ENCODE results near the gene FHOD3. TPM values are rescaled to one million over a fixed set of nuclear protein-coding genes. Genes with fewer than 3 reads are reported as not detected.

FHOD3 gene
- total RNA-seq, 4 donors from 2014 or later = 24.1 to 51.4 (median 33.8) TPM

DNA sequence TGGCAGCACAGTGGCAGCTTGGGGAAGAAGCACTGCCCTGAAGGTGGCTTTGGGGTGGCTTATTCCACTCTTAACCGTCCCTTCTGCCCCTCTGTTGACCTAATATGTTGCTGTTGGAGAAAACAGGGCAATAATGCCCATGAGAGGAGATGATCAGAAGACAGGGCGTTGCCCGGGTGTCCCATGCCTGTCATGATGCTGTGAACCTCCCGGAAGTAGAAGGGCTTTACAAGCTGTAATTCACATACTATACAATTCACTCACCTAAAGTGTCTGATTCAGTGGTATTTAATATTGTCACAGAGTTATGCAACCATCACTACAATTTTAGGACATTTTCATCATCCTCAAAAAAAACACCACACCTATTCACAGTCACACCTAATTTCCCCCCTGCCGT is 112.3 kb downstream of the FHOD3 start:
- 57% methylated on average over 4 of the region's 5 CpGs for WGBS
- H3K27ac ChIP-seq (replicated peaks in 1 of 4) = no peak overlapping the region
- intact Hi-C loops (cut with DNase I) = loop anchor here (10.0 kb wide), 1 partner anchor 115 kb away; the partner anchor contains the start of gene FHOD3

DNA sequence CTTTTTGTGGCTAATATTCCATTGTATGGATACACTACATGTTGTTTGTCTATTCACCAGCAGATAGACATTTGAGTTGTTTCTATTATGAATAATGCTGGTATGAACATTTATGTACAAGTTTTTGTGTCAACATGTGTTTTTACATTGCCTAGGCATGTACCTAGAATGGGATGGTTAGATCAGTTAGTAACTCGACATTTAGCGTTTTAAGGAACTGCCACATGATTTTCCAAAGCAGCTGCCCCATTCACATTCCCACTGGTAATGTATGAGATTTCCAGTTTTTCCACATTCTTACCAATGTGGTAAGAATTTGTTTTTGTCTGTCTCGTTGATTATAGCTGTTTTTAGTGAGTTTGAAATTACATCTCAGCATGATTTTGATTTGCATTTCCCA is 112.8 kb downstream of the FHOD3 start:
- Histone ChIP-seq H3K9me3 (no peaks in the 10 kb centered on the region), H3K27ac (replicated peaks in 1 of 4) (no peak overlapping the region), H3K36me3 (no peaks in the 10 kb centered on the region), H3K27me3 (no peaks in the 10 kb centered on the region), H3K4me1 (peaks cover 0 to 11% (median 4%) of the 10 kb centered on the region in 4 donors), H3K4me3 (no peak overlapping the region)
- WGBS = 97% methylated on average over 3 of the region's 3 CpGs
- intact Hi-C loops (cut with DNase I) = loop anchor here (10.0 kb wide), 1 partner anchor 116 kb away; the partner anchor contains the start of gene FHOD3
- DNase-seq (ENCODE audit: extremely low spot score) = no peak
- TF ChIP-seq EP300 (IDR thresholded peaks at IDR 0.05) (no peak), POLR2A (IDR thresholded peaks at IDR 0.05; ENCODE audit: low read depth) (no peak), POLR2AphosphoS5 (IDR thresholded peaks at IDR 0.05) (no peak)

More for the DNA sequence above, 112.3 kb downstream of the FHOD3 start:
- Histone ChIP-seq H3K36me3 (no peaks in the 10 kb centered on the region), H3K4me3 (no peak overlapping the region), H3K4me1 (peaks cover 0 to 7% (median 0%) of the 10 kb centered on the region in 4 donors), H3K27me3 (no peaks in the 10 kb centered on the region), H3K9me3 (no peaks in the 10 kb centered on the region)
- peak; percentile 85 for DNase-seq (ENCODE audit: extremely low spot score)
- no peak for TF ChIP-seq POLR2AphosphoS5 (IDR thresholded peaks at IDR 0.05)
- no peak for TF ChIP-seq EP300 (IDR thresholded peaks at IDR 0.05)
- TF ChIP-seq, protein P1, sequence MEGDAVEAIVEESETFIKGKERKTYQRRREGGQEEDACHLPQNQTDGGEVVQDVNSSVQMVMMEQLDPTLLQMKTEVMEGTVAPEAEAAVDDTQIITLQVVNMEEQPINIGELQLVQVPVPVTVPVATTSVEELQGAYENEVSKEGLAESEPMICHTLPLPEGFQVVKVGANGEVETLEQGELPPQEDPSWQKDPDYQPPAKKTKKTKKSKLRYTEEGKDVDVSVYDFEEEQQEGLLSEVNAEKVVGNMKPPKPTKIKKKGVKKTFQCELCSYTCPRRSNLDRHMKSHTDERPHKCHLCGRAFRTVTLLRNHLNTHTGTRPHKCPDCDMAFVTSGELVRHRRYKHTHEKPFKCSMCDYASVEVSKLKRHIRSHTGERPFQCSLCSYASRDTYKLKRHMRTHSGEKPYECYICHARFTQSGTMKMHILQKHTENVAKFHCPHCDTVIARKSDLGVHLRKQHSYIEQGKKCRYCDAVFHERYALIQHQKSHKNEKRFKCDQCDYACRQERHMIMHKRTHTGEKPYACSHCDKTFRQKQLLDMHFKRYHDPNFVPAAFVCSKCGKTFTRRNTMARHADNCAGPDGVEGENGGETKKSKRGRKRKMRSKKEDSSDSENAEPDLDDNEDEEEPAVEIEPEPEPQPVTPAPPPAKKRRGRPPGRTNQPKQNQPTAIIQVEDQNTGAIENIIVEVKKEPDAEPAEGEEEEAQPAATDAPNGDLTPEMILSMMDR (IDR thresholded peaks at IDR 0.05) = no peak
- no peak for TF ChIP-seq POLR2A (IDR thresholded peaks at IDR 0.05; ENCODE audit: low read depth)

DNA sequence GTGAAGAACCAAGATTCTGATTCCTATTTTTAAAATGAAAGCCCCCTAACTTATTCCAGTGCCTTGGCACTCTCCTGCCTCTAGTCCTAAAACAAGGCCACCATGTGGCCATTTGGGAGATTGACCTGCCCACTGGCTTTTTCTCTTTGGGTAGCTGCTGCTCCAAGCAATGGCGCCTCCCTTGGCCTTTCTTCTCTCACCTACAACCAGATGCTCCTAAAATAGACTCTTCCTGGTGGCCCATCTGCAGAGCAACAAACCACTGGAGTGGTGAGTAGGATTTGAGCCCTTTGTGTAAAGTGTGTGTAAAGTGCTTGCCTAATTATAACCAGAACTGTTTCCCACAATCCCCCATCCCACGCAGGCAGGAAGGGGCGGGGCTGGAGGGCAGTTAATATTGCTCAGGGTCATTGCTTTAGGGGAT is 114.2 kb downstream of the FHOD3 start:
- Histone ChIP-seq H3K9me3 (no peaks in the 10 kb centered on the region), H3K4me1 (peaks cover 5 to 12% (median 8%) of the 10 kb centered on the region in 4 donors), H3K36me3 (no peaks in the 10 kb centered on the region), H3K27ac (replicated peaks in 1 of 4) (no peak overlapping the region), H3K4me3 (no peak overlapping the region), H3K27me3 (no peaks in the 10 kb centered on the region)
- TF ChIP-seq POLR2AphosphoS5 (IDR thresholded peaks at IDR 0.05) (no peak), EP300 (IDR thresholded peaks at IDR 0.05) (no peak), POLR2A (IDR thresholded peaks at IDR 0.05; ENCODE audit: low read depth) (no peak)
- TF ChIP-seq, protein P1 (IDR thresholded peaks at IDR 0.05) = no peak
- intact Hi-C loops (cut with DNase I) = loop anchor here (10.0 kb wide), 1 partner anchor 117 kb away; the partner anchor contains the start of gene FHOD3
- peak; percentile 66 for DNase-seq (ENCODE audit: extremely low spot score)
- WGBS = 75% methylated on average over 3 of the region's 3 CpGs

DNA sequence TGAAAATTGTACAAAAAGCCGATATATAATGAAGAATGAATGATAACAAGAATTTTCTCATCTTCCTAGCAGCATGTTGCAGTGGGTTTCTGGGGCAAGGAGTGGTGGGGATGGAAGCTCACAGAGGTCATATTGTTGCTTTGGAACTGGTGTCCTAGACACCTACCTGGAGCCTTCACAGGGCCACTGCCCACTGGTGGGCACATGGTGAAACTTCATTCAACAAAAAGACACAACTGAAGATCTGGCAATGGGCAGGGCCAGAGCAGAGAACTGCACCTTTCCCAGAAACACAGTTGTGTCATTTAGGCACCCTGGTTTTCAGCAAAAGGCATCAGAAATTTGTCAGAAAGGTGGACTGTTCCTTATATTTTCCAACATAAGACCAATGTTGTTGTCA is 115.3 kb downstream of the FHOD3 start:
- Histone ChIP-seq H3K27me3 (no peaks in the 10 kb centered on the region), H3K9me3 (no peaks in the 10 kb centered on the region), H3K36me3 (no peaks in the 10 kb centered on the region), H3K4me1 (peaks cover 5 to 12% (median 8%) of the 10 kb centered on the region in 4 donors), H3K4me3 (no peak overlapping the region), H3K27ac (replicated peaks in 1 of 4) (no peak overlapping the region)
- TF ChIP-seq POLR2AphosphoS5 (IDR thresholded peaks at IDR 0.05) (no peak), EP300 (IDR thresholded peaks at IDR 0.05) (no peak), POLR2A (IDR thresholded peaks at IDR 0.05; ENCODE audit: low read depth) (no peak)
- TF ChIP-seq, protein P1 (IDR thresholded peaks at IDR 0.05) = peak in 1 of 3 experiments; percentile 7
- intact Hi-C loops (cut with DNase I) = loop anchor here (10.0 kb wide), 1 partner anchor 118 kb away; the partner anchor contains the start of gene FHOD3
- WGBS = 93% methylated on average over 1 of the region's 1 CpG
- no peak for DNase-seq (ENCODE audit: extremely low spot score)

DNA sequence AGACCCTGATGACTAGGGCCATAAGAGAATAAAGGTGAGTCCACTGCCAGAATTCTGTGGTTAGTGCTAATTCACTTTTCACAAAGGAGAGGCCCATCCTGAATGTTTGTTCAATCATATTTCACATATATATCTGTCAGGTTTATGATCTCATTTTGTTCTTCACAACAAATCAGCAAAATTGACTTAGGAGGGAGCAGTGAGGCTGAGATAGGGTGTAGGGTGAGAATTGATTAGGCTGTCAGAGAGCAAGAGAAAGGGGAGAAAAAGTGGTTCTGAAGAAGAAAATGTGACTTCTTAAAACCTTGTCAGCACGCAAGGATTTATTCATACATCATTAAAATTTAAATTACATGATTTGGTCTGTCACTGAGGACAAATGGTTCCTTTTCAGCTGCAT is 117.7 kb downstream of the FHOD3 start:
- Histone ChIP-seq H3K4me3 (no peak overlapping the region), H3K9me3 (no peaks in the 10 kb centered on the region), H3K36me3 (no peaks in the 10 kb centered on the region), H3K27me3 (no peaks in the 10 kb centered on the region), H3K4me1 (peaks cover 10 to 21% (median 17%) of the 10 kb centered on the region in 4 donors), H3K27ac (replicated peaks in 1 of 4) (peak overlapping the region in 2 of 4 donors; percentile 1 to 15)
- TF ChIP-seq POLR2A (IDR thresholded peaks at IDR 0.05; ENCODE audit: low read depth) = no peak
- DNase-seq (ENCODE audit: extremely low spot score) = no peak
- WGBS = 67% methylated on average over 1 of the region's 1 CpG
- intact Hi-C loops (cut with DNase I) = loop anchor here (10.0 kb wide), 1 partner anchor 120 kb away; the partner anchor contains the start of gene FHOD3

Data from esophagus muscularis mucosa (tissue), 4 donors.